T-cell (primary cell): ENCODE results near the gene ZPLD1. TPM values are rescaled to one million over a fixed set of nuclear protein-coding genes. Genes with fewer than 3 reads are reported as not detected.

ENCODE experiments used
- ATAC-seq, 4 experiments: fragments of 200-7000 bp in 3 of 4; fragments of 150-1000 bp in 1 of 4; cut with Tn5 transposase; replicated peaks in 1 of 4; 1 replicate in 3 of 4; 2 replicates in 1 of 4; pipeline ENCODE4 v1.10.0; 2021; ENCODE audit warnings: moderate library complexity in 3 of 4, mild to moderate bottlenecking in 2 of 4, moderate number of reproducible peaks in 1 of 4
- CTCF ChIA-PET, 2 donors: fragments of 300-600 bp; sonication (Branson Sonifier 250); formaldehyde crosslinking; loops; one replicate each; lab custom pipeline; 2022; ENCODE audit warnings: antibody characterized with exemption in 2 of 2; lab: Charles Lee
- POLR2A ChIA-PET, 2 donors: fragments of 300-600 bp; sonication (Branson Sonifier 250); formaldehyde crosslinking; loops; one replicate each; lab custom pipeline; 2022; ENCODE audit warnings: antibody characterized with exemption in 2 of 2; lab: Charles Lee
- DNase-seq, 35 experiments: peaks; one replicate each; pipeline versions ENCODE4 v3.0.0 to v3.0.0-alpha.2; 2013 to 2023
- H3K27ac ChIP-seq: one replicate; pipeline ENCODE4 v1.5.1; 2013; ENCODE audit warnings: low read length
- H3K27me3 ChIP-seq, 2 experiments: replicated peaks in 1 of 2; 1 replicate in 1 of 2; 2 replicates in 1 of 2; pipeline versions ENCODE4 v1.6.1 to v1.7.0; 2013; ENCODE audit warnings: low read length in 1 of 2, mixed read lengths in 1 of 2; ENCODE audit not compliant: control insufficient read depth in 2 of 2, insufficient read depth in 2 of 2; ENCODE audit errors: extremely low read depth in 1 of 2
- H3K36me3 ChIP-seq, 2 donors: 1 replicate in 1 of 2; 2 replicates in 1 of 2; pipeline versions ENCODE4 v1.6.1 to v1.7.0; 2013; ENCODE audit warnings: low read length in 1 of 2; ENCODE audit not compliant: control insufficient read depth in 2 of 2, insufficient read depth in 1 of 2; ENCODE audit errors: extremely low read depth in 1 of 2
- H3K4me1 ChIP-seq, 2 experiments: 1 replicate in 1 of 2; 2 replicates in 1 of 2; pipeline versions ENCODE4 v1.6.1 to v1.7.0; 2013; ENCODE audit warnings: low read length in 2 of 2, mixed read lengths in 1 of 2; ENCODE audit not compliant: insufficient read depth in 2 of 2, control insufficient read depth in 1 of 2; ENCODE audit errors: extremely low read depth in 1 of 2
- H3K4me3 ChIP-seq, 2 donors: 1 replicate in 1 of 2; 2 replicates in 1 of 2; pipeline versions ENCODE4 v1.5.1 to v1.7.0; 2013; ENCODE audit warnings: mild to moderate bottlenecking in 2 of 2, low read length in 1 of 2, moderate library complexity in 1 of 2; ENCODE audit not compliant: control insufficient read depth in 1 of 2; ENCODE audit errors: extremely low read depth in 1 of 2
- H3K9me3 ChIP-seq: 2 replicates; pipeline ENCODE4 v1.7.0; 2013
- H3K27ac Mint-ChIP-seq, 2 donors: one replicate each; pipeline ENCODE4 v1.8.0; 2020 to 2021; ENCODE audit warnings: mild to moderate bottlenecking in 2 of 2, mixed read lengths in 2 of 2
- H3K27me3 Mint-ChIP-seq, 2 donors: one replicate each; pipeline ENCODE4 v1.8.0; 2021 to 2022; ENCODE audit warnings: mixed read lengths in 2 of 2
- H3K36me3 Mint-ChIP-seq: one replicate; pipeline ENCODE4 v1.8.0; 2021; ENCODE audit warnings: mixed read lengths
- H3K4me1 Mint-ChIP-seq, 3 donors: one replicate each; pipeline ENCODE4 v1.8.0; 2020 to 2022; ENCODE audit warnings: mixed read lengths in 3 of 3, mild to moderate bottlenecking in 1 of 3
- H3K4me3 Mint-ChIP-seq, 3 donors: one replicate each; pipeline ENCODE4 v1.8.0; 2020 to 2022; ENCODE audit warnings: mild to moderate bottlenecking in 3 of 3, mixed read lengths in 3 of 3, moderate library complexity in 3 of 3
- H3K9me3 Mint-ChIP-seq, 3 donors: one replicate each; pipeline ENCODE4 v1.8.0; 2020 to 2022; ENCODE audit warnings: mixed read lengths in 3 of 3
- whole genome bisulfite sequencing: methylation state at CpG from one replicate; pipeline ENCODE4 v1.1.5; 2013; ENCODE audit warnings: missing lambda C conversion rate; ENCODE audit not compliant: insufficient coverage; 5-methylcytosine and 5-hydroxymethylcytosine counted together
- total RNA-seq, 35 experiments: library from RNA in 6 of 35; stranded (reverse) in 6 of 35; fragments of 120-200 nt in 1 of 35; gene quantifications; one replicate each; pipeline versions ENCODE4 v1.2.1 to v1.2.4 and lab custom pipeline; 2013 to 2026

Gene ZPLD1
- total RNA-seq (not detected), total RNA-seq (lab: John Stamatoyannopoulos, UW) (0 to 0.12 (median 0) reads per million in 29 experiments)
- total RNA-seq (2013): not detected

- Histone ChIP-seq H3K27me3 (no peaks in the 10 kb centered on the region), H3K27ac (no peak within 1 kb of the TSS), H3K36me3 (no peaks in the 10 kb centered on the region), H3K4me3 (no peak within 1 kb of the TSS), H3K4me1 (no peaks in the 10 kb centered on the region), H3K9me3 (no peaks in the 10 kb centered on the region)
- no peak within 1 kb of the TSS for H3K4me3 Mint-ChIP-seq
- POLR2A ChIA-PET: interaction anchor here in 1 of 2 donors (0.5 kb wide), 1 partner anchor 17 kb away, joined by 3 read pairs; no protein-coding TSS in a partner anchor
- no peak within 1 kb of the TSS for H3K27ac Mint-ChIP-seq
- H3K9me3 Mint-ChIP-seq: no peaks in the 10 kb centered on the region
- CTCF ChIA-PET: no interaction called here
- peaks cover 13 to 19% of the 10 kb centered on the region in 2 donors for H3K27me3 Mint-ChIP-seq
- no peak for ATAC-seq
- H3K36me3 Mint-ChIP-seq: no peaks in the 10 kb centered on the region
- H3K4me1 Mint-ChIP-seq: no peaks in the 10 kb centered on the region
- DNase-seq: no peak
These were observed at the start of gene ZPLD1 for GRCh38 chr3:102434715-102435114. Gene ZPLD1, plus strand, starts transcription at chr3:102435015. Its CDS starts 3,473 bp downstream, at chr3:102438488.

DNA sequence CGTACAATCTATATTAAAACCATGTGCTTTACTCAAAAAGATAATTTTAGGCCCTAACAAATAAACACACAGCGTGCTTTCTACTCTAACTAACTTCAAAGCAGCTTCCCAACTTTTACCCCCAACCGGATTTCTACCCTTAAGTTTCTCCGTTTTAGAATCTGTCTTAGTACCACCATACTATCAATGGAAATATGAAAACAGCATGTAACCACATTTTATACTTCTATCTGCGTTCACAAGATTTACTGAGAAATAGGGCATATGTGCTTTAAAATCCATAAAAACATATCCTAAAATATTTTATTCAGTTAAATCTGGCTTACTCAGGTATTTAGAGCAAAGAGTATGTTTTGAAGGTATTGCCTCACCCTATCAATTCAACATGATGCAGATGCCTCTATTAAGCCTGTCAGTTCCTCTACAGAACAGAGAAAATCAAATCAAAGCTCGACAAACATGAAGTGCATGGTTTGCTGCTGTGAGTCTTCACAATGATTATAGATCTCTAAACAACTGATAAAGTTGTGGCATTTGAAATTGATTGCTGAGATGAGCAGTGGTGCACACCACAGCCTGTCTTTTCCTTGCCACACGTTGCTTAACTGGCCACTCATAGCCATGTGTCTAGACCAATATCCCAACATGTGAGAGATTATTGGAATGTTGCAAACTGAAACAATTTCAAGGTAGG, 44.5 kb upstream of the ZPLD1 start:
- DNase-seq (no peak), ATAC-seq (no peak)
- Histone ChIP-seq H3K36me3 (no peaks in the 10 kb centered on the region), H3K27me3 (no peaks in the 10 kb centered on the region), H3K9me3 (no peaks in the 10 kb centered on the region), H3K4me1 (no peaks in the 10 kb centered on the region), H3K27ac (no peak overlapping the region), H3K4me3 (no peak overlapping the region)
- 58% methylated on average over 3 of the region's 7 CpGs for WGBS
- Mint-ChIP-seq H3K4me3 (no peak overlapping the region), H3K4me1 (no peaks in the 10 kb centered on the region), H3K27me3 (peaks cover 7 to 8% of the 10 kb centered on the region in 2 donors), H3K36me3 (no peaks in the 10 kb centered on the region), H3K27ac (no peak overlapping the region), H3K9me3 (no peaks in the 10 kb centered on the region)
- POLR2A ChIA-PET: no interaction called here
- CTCF ChIA-PET: interaction anchor here in 1 of 2 donors (0.6 kb wide), 2 partner anchors 828 to 1284 kb away, joined by 3 read pairs; no protein-coding TSS in a partner anchor

- H3K27ac Mint-ChIP-seq: no peak overlapping the region
- CTCF ChIA-PET: no interaction called here
- Histone ChIP-seq H3K27me3 (no peaks in the 10 kb centered on the region), H3K4me1 (no peaks in the 10 kb centered on the region), H3K9me3 (no peaks in the 10 kb centered on the region), H3K4me3 (no peak overlapping the region), H3K36me3 (no peaks in the 10 kb centered on the region), H3K27ac (no peak overlapping the region)
- H3K27me3 Mint-ChIP-seq: peaks cover 5 to 8% of the 10 kb centered on the region in 2 donors
- H3K4me3 Mint-ChIP-seq: no peak overlapping the region
- no peaks in the 10 kb centered on the region for H3K4me1 Mint-ChIP-seq
- DNase-seq: no peak
- POLR2A ChIA-PET: no interaction called here
- no peaks in the 10 kb centered on the region for H3K36me3 Mint-ChIP-seq
- no CpG with 5 or more reads among the region's 1 CpG for WGBS
- H3K9me3 Mint-ChIP-seq: no peaks in the 10 kb centered on the region
- ATAC-seq: no peak
These were observed 43.9 kb upstream of the ZPLD1 start for GRCh38 chr3:102390916-102391315.

DNA sequence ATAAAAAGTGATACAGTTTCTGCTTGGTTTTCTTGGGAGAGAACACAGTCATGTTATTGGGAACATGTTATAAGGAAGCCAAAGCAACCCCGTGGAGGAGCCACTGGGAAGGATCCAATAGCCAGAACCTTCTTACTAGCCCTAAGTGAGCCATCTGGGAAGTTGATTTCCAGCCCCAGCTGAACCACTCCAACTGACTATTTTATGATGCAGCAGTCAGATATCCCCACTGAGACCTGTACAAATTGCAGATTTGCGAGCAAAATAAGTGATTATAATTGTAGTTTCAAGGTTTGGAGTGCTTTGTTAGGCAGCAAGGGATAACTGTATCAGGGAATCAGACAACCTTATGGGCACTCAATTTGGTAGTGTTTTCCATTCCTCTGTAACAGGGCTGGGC, 43.3 kb upstream of the ZPLD1 start:
- H3K4me1 ChIP-seq: no peaks in the 10 kb centered on the region
- Mint-ChIP-seq H3K27ac (no peak overlapping the region), H3K27me3 (peaks cover 4 to 8% of the 10 kb centered on the region in 2 donors), H3K4me3 (no peak overlapping the region), H3K4me1 (no peaks in the 10 kb centered on the region), H3K36me3 (no peaks in the 10 kb centered on the region), H3K9me3 (no peaks in the 10 kb centered on the region)
- no peaks in the 10 kb centered on the region for H3K9me3 ChIP-seq
- ChIA-PET CTCF (interaction anchor here in 1 of 2 donors (0.6 kb wide), 1 partner anchor 33 kb away, joined by 3 read pairs; no protein-coding TSS in a partner anchor), POLR2A (no interaction called here)
- WGBS: no CpG with 5 or more reads among the region's 2 CpGs
- no peaks in the 10 kb centered on the region for H3K36me3 ChIP-seq
- no peaks in the 10 kb centered on the region for H3K27me3 ChIP-seq
- DNase-seq (no peak), ATAC-seq (no peak)
- H3K4me3 ChIP-seq: no peak overlapping the region
- H3K27ac ChIP-seq: no peak overlapping the region

- no peaks in the 10 kb centered on the region for H3K36me3 ChIP-seq
- no peak overlapping the region for H3K27ac ChIP-seq
- 100% methylated on average over 1 of the region's 1 CpG for WGBS
- Mint-ChIP-seq H3K4me3 (no peak overlapping the region), H3K9me3 (no peaks in the 10 kb centered on the region), H3K36me3 (no peaks in the 10 kb centered on the region), H3K27me3 (peaks cover 2 to 4% of the 10 kb centered on the region in 2 donors), H3K27ac (no peak overlapping the region), H3K4me1 (no peaks in the 10 kb centered on the region)
- H3K9me3 ChIP-seq: no peaks in the 10 kb centered on the region
- no peaks in the 10 kb centered on the region for H3K4me1 ChIP-seq
- POLR2A ChIA-PET: interaction anchor here in 1 of 2 donors (0.5 kb wide), 1 partner anchor 727 kb away, joined by 3 read pairs; no protein-coding TSS in a partner anchor
- H3K4me3 ChIP-seq: no peak overlapping the region
- no peaks in the 10 kb centered on the region for H3K27me3 ChIP-seq
- DNase-seq: no peak
- CTCF ChIA-PET: interaction anchor here in 1 of 2 donors (0.6 kb wide), 1 partner anchor 23 kb away, joined by 3 read pairs; no protein-coding TSS in a partner anchor
- ATAC-seq: no peak
These were observed 40.3 kb upstream of the ZPLD1 start for GRCh38 chr3:102394517-102394916.

DNA sequence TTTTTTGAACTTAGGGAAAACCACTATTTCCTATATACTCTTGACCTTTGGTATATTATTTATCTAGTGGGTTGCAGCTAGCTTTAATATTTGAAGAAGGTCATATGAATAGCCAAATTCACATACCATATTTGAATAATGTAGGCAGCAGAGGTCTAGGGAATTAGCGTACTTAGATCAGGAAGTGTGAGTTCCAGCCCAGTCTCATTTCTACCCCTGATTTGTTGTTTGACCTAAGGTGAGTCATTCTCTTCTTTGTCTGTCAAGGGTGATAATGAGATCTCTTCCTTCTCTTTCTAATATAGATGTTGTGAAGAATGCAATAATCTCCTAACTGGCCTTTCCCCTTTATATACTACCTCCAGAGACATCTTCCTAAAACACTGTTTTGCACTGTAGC, 36.6 kb upstream of the ZPLD1 start:
- WGBS: no CpG with 5 or more reads among the region's 1 CpG

More for the DNA sequence above, 36.6 kb upstream of the ZPLD1 start:
- Mint-ChIP-seq H3K36me3 (no peaks in the 10 kb centered on the region), H3K27me3 (peaks cover 0 to 8% of the 10 kb centered on the region in 2 donors), H3K27ac (no peak overlapping the region), H3K4me1 (no peaks in the 10 kb centered on the region), H3K9me3 (no peaks in the 10 kb centered on the region), H3K4me3 (no peak overlapping the region)
- ChIA-PET CTCF (no interaction called here), POLR2A (no interaction called here)
- Histone ChIP-seq H3K9me3 (no peaks in the 10 kb centered on the region), H3K27ac (no peak overlapping the region), H3K27me3 (no peaks in the 10 kb centered on the region), H3K36me3 (no peaks in the 10 kb centered on the region), H3K4me3 (no peak overlapping the region), H3K4me1 (no peaks in the 10 kb centered on the region)
- DNase-seq: no peak
- ATAC-seq: no peak
